ENCODE results near the gene ARHGAP26. TPM values are rescaled to one million over a fixed set of nuclear protein-coding genes. Genes with fewer than 3 reads are reported as not detected.

ARHGAP26 gene
- total RNA-seq, 1 donor from 2014 or later = 14.1 TPM

DNA sequence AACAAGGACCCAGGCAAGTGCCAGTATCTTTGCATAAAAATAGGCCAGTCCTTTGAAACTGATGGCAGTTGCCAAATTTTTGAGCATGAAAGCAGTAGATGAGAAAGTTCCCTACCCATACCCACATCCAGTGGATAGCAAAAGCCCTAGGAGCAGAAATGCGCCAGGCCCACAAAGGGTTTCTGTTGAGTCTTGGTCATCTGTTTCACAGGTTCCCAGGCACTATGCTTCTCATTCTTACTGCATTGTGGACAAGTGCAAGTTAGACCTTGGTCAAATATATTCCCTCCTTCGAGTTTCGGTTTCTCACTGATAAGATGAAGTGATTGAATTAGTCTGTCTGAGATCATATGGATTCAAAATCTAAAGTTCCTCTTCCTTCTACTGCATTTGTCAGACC, 481.0 kb downstream of the ARHGAP26 start:
- peaks cover 18% of the 10 kb centered on the region for H3K4me1 Mint-ChIP-seq (ENCODE audit: unreplicated experiment)
- H3K36me3 Mint-ChIP-seq (ENCODE audit: unreplicated experiment) = no peaks in the 10 kb centered on the region
- DNase-seq (ENCODE audit: extremely low spot score, unreplicated experiment) = no peak
- H3K9me3 Mint-ChIP-seq (ENCODE audit: unreplicated experiment) = no peaks in the 10 kb centered on the region
- TF ChIP-seq, protein P1, sequence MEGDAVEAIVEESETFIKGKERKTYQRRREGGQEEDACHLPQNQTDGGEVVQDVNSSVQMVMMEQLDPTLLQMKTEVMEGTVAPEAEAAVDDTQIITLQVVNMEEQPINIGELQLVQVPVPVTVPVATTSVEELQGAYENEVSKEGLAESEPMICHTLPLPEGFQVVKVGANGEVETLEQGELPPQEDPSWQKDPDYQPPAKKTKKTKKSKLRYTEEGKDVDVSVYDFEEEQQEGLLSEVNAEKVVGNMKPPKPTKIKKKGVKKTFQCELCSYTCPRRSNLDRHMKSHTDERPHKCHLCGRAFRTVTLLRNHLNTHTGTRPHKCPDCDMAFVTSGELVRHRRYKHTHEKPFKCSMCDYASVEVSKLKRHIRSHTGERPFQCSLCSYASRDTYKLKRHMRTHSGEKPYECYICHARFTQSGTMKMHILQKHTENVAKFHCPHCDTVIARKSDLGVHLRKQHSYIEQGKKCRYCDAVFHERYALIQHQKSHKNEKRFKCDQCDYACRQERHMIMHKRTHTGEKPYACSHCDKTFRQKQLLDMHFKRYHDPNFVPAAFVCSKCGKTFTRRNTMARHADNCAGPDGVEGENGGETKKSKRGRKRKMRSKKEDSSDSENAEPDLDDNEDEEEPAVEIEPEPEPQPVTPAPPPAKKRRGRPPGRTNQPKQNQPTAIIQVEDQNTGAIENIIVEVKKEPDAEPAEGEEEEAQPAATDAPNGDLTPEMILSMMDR (IDR thresholded peaks at IDR 0.05) = no peak
- H3K27ac Mint-ChIP-seq (ENCODE audit: unreplicated experiment) = no peak overlapping the region
- no peaks in the 10 kb centered on the region for H3K27me3 Mint-ChIP-seq (ENCODE audit: unreplicated experiment)
- H3K4me3 Mint-ChIP-seq (ENCODE audit: unreplicated experiment) = no peak overlapping the region

DNA sequence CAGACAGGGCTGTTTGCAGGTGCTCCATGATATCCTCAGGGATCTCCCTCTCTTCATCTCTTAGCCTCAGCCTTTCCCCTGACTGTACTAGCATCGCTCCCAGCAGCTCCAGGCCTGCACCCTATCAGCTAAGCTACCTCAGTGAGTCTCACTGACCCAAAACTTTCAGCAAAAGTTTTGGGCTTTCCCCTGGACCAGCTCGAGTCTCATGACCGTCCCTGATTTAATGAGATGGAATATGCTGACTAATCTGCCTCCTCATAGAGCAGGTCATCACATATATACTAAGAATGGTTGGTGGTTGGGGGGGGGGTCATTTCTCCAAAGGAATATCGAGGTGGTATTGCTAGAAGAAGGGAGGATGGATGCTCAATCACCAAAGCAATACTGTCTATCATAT, 481.8 kb downstream of the ARHGAP26 start:
- no peak for DNase-seq (ENCODE audit: extremely low spot score, unreplicated experiment)
- TF ChIP-seq, protein P1 (IDR thresholded peaks at IDR 0.05) = no peak
- H3K36me3 Mint-ChIP-seq (ENCODE audit: unreplicated experiment) = no peaks in the 10 kb centered on the region
- no peak overlapping the region for H3K27ac Mint-ChIP-seq (ENCODE audit: unreplicated experiment)
- no peaks in the 10 kb centered on the region for H3K9me3 Mint-ChIP-seq (ENCODE audit: unreplicated experiment)
- H3K4me1 Mint-ChIP-seq (ENCODE audit: unreplicated experiment) = peaks cover 14% of the 10 kb centered on the region
- no peak overlapping the region for H3K4me3 Mint-ChIP-seq (ENCODE audit: unreplicated experiment)
- no peaks in the 10 kb centered on the region for H3K27me3 Mint-ChIP-seq (ENCODE audit: unreplicated experiment)

DNA sequence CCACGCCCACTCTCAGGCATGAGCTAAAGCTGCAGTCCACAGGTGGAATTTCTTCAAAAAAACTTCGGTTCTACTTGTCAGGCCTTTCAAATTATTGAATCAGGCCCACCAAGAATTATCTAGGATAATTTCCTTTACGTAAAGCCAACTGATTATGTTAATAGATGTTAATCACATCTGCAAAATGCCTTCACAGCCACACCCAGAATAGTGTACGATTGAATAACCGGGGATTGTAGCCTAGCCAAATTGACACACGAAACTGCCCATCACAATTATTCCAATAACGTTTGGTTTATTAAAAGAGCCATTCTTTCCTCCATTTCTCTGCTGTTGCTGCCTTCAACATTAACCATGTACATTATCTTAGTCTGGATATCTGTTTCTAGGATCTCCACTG, 484.6 kb downstream of the ARHGAP26 start:
- no peak overlapping the region for H3K27ac Mint-ChIP-seq (ENCODE audit: unreplicated experiment)
- no peak overlapping the region for H3K4me3 Mint-ChIP-seq (ENCODE audit: unreplicated experiment)
- H3K9me3 Mint-ChIP-seq (ENCODE audit: unreplicated experiment) = no peaks in the 10 kb centered on the region
- H3K36me3 Mint-ChIP-seq (ENCODE audit: unreplicated experiment) = no peaks in the 10 kb centered on the region
- no peaks in the 10 kb centered on the region for H3K4me1 Mint-ChIP-seq (ENCODE audit: unreplicated experiment)
- TF ChIP-seq, protein P1 (IDR thresholded peaks at IDR 0.05) = no peak
- DNase-seq (ENCODE audit: extremely low spot score, unreplicated experiment) = no peak
- no peaks in the 10 kb centered on the region for H3K27me3 Mint-ChIP-seq (ENCODE audit: unreplicated experiment)

DNA sequence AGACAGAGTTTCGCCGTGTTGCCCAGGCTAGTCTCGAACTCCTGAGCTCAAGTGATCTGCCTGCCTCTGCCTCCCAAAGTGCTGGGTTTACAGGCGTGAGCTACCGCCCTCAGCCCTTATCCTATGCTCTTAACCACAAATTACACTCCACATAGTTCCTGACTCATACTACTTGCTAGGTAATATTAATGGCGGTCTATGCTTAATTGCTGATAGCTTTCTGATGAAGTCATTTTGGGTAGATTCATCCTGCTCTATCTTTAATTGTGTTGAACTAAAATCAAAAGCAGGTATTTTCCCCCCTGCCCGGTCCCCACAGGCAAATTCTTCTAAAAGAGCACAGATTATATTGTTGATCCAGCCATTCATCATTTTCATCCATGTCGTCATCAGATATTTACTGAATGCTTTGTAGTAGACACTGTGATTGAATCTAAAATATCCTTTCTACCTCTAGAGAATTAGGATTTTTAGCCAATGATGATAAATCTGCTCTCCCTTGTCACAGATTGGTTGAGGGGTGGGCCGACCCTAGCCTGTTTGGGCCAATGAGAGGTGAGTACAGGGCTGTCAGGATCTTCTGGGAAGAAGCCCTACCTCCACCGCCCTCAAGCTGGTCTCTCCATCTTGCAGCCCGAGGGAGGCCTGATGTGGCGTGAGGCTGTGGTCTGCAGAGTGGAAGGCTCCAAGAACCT, 488.5 kb downstream of the ARHGAP26 start:
- H3K36me3 Mint-ChIP-seq (ENCODE audit: unreplicated experiment) = no peaks in the 10 kb centered on the region
- peaks cover 4% of the 10 kb centered on the region for H3K9me3 Mint-ChIP-seq (ENCODE audit: unreplicated experiment)
- peaks cover 7% of the 10 kb centered on the region for H3K4me1 Mint-ChIP-seq (ENCODE audit: unreplicated experiment)
- H3K4me3 Mint-ChIP-seq (ENCODE audit: unreplicated experiment) = no peak overlapping the region
- H3K27me3 Mint-ChIP-seq (ENCODE audit: unreplicated experiment) = no peaks in the 10 kb centered on the region
- H3K27ac Mint-ChIP-seq (ENCODE audit: unreplicated experiment) = no peak overlapping the region
- TF ChIP-seq, protein P1 (IDR thresholded peaks at IDR 0.05) = no peak
- no peak for DNase-seq (ENCODE audit: extremely low spot score, unreplicated experiment)

DNA sequence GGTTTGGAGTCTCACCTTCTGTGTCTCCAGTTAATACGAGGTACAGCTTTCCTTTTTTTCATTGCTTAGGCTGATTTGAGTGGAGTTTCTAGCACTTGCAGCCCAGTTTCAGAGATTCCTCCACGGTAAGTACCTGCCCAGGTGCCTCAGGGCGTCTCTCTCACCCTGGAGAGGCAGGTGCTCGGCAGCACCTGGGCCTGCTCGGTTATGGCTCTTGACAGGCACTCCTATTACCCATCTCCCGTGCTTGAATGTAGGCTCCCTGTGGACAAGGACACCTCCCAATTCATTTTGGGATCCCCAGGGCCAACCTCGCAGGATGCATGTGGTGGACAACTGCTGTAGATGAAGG, 489.1 kb downstream of the ARHGAP26 start:
- no peak for DNase-seq (ENCODE audit: extremely low spot score, unreplicated experiment)
- TF ChIP-seq, protein P1 (IDR thresholded peaks at IDR 0.05) = no peak
- Mint-ChIP-seq H3K4me3 (ENCODE audit: unreplicated experiment) (no peak overlapping the region), H3K36me3 (ENCODE audit: unreplicated experiment) (no peaks in the 10 kb centered on the region), H3K27me3 (ENCODE audit: unreplicated experiment) (no peaks in the 10 kb centered on the region), H3K27ac (ENCODE audit: unreplicated experiment) (no peak overlapping the region), H3K9me3 (ENCODE audit: unreplicated experiment) (peaks cover 4% of the 10 kb centered on the region), H3K4me1 (ENCODE audit: unreplicated experiment) (peaks cover 7% of the 10 kb centered on the region)

Measured in osteocyte (in vitro differentiated cells).